ENCODE results near the gene DNAJB9.

DNA sequence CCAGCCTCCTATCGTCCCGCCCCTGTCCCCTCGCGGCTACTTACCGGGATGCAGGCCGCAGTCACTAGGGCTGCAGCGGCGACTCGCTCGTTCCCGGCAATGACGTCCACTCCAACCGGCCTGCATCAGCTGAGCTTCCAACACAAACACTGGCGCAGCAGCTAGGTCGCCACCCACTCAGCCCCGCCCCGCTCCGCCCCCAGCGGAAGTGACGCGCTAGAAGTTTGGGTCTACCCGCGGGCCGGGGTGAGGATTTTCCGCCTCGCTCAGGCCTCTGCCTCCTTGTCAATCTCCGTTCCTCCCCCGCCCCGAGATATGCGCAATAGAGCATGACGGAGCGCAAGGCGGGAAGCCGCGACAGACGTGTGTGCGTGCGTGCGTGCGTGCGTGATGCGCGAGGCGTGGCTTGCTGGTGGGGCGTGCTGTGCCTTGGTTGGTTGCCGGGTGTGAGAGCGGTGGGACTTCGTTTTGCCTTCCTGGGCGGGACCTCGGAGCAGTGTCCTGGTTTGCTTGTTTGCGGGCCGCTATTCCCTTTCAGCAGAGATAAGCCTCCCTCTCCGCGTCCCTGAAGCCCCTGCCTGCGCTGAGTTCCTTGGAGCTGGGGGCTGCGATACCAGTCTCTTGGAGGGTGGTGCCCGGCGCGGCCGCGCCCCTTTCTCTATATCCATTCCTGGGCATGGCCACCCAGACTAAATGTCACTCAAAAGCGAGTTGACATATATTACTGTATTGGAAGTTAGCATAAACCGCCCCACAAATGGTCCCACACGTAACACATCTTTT, 43.5 kb upstream of the DNAJB9 start, which contains the start of gene PNPLA8:
- TF ChIP-seq, protein P1, sequence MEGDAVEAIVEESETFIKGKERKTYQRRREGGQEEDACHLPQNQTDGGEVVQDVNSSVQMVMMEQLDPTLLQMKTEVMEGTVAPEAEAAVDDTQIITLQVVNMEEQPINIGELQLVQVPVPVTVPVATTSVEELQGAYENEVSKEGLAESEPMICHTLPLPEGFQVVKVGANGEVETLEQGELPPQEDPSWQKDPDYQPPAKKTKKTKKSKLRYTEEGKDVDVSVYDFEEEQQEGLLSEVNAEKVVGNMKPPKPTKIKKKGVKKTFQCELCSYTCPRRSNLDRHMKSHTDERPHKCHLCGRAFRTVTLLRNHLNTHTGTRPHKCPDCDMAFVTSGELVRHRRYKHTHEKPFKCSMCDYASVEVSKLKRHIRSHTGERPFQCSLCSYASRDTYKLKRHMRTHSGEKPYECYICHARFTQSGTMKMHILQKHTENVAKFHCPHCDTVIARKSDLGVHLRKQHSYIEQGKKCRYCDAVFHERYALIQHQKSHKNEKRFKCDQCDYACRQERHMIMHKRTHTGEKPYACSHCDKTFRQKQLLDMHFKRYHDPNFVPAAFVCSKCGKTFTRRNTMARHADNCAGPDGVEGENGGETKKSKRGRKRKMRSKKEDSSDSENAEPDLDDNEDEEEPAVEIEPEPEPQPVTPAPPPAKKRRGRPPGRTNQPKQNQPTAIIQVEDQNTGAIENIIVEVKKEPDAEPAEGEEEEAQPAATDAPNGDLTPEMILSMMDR (IDR thresholded peaks at IDR 0.05), result no peak
- TF ChIP-seq POLR2AphosphoS5 (IDR thresholded peaks at IDR 0.05; ENCODE audit: insufficient read depth in 1 of 2, low read depth in 1 of 2), result peak; percentile 92 to 98

Measured in vagina (tissue), 2 donors.